ENCODE measurements around the gene ANKRD10.

DNA sequence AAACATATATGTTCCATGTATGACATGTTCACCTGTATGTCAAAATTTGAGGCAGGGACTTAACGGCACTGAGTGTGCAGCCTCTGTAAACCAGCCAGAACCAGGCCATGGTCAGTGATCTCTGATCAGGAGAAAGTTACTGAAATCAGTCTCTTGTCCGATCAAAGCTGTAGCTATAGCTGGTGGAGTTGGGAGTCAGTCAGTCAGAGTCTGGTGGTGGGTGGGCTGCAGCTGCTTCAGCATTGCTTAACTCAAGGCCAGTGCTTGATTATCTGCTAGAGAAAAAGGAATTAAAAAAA lies 78.3 kb downstream of the ANKRD10 start:
- TF ChIP-seq, protein P1, sequence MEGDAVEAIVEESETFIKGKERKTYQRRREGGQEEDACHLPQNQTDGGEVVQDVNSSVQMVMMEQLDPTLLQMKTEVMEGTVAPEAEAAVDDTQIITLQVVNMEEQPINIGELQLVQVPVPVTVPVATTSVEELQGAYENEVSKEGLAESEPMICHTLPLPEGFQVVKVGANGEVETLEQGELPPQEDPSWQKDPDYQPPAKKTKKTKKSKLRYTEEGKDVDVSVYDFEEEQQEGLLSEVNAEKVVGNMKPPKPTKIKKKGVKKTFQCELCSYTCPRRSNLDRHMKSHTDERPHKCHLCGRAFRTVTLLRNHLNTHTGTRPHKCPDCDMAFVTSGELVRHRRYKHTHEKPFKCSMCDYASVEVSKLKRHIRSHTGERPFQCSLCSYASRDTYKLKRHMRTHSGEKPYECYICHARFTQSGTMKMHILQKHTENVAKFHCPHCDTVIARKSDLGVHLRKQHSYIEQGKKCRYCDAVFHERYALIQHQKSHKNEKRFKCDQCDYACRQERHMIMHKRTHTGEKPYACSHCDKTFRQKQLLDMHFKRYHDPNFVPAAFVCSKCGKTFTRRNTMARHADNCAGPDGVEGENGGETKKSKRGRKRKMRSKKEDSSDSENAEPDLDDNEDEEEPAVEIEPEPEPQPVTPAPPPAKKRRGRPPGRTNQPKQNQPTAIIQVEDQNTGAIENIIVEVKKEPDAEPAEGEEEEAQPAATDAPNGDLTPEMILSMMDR (IDR thresholded peaks at IDR 0.05; ENCODE audit: low read depth, low read length, poor library complexity, severe bottlenecking): no peak
- no peak for TF ChIP-seq EZH2phosphoT487 (IDR thresholded peaks at IDR 0.05; ENCODE audit: borderline replicate concordance, low read length)
